Immature natural killer cell (primary cell): ENCODE measurements around the gene MEIS2. TPM values are rescaled to one million over a fixed set of nuclear protein-coding genes. Genes with fewer than 3 reads are reported as not detected.

Experiments
- DNase-seq, 3 donors: peaks; one replicate each; pipeline ENCODE4 v3.0.0; 2022; ENCODE audit warnings: mixed read lengths in 1 of 3
- H3K27ac Mint-ChIP-seq, 6 donors: one replicate each; pipeline ENCODE4 v1.8.0; 2020; ENCODE audit warnings: mixed read lengths in 6 of 6, mild to moderate bottlenecking in 5 of 6, inconsistent platforms in 4 of 6, moderate library complexity in 3 of 6
- H3K27me3 Mint-ChIP-seq, 3 donors: one replicate each; pipeline ENCODE4 v1.8.0; 2020 to 2021; ENCODE audit warnings: low read depth in 3 of 3, mild to moderate bottlenecking in 3 of 3, mixed read lengths in 3 of 3, moderate library complexity in 3 of 3, inconsistent platforms in 1 of 3
- H3K36me3 Mint-ChIP-seq, 3 donors: one replicate each; pipeline ENCODE4 v1.8.0; 2020; ENCODE audit warnings: mixed read lengths in 3 of 3, inconsistent platforms in 2 of 3, mild to moderate bottlenecking in 2 of 3
- H3K4me1 Mint-ChIP-seq, 2 donors: one replicate each; pipeline ENCODE4 v1.8.0; 2020; ENCODE audit warnings: inconsistent platforms in 2 of 2, mild to moderate bottlenecking in 2 of 2, mixed read lengths in 2 of 2, moderate library complexity in 1 of 2
- H3K4me3 Mint-ChIP-seq, 5 donors: one replicate each; pipeline ENCODE4 v1.8.0; 2020; ENCODE audit warnings: mild to moderate bottlenecking in 5 of 5, mixed read lengths in 5 of 5, inconsistent platforms in 3 of 5, moderate library complexity in 3 of 5
- H3K9me3 Mint-ChIP-seq, 6 donors: one replicate each; pipeline ENCODE4 v1.8.0; 2020; ENCODE audit warnings: mild to moderate bottlenecking in 6 of 6, mixed read lengths in 6 of 6, inconsistent platforms in 4 of 6, moderate library complexity in 3 of 6
- polyA plus RNA-seq, 3 donors: library from polyadenylated mRNA; unstranded; fragments of 300-500 nt; fragmentation: Illumina TruSeq; gene quantifications; one replicate each; pipeline ENCODE4 v1.2.3, GENCODE V29; 2021

The MEIS2 gene
- polyA plus RNA-seq, 3 donors from 2014 or later: not detected

DNA sequence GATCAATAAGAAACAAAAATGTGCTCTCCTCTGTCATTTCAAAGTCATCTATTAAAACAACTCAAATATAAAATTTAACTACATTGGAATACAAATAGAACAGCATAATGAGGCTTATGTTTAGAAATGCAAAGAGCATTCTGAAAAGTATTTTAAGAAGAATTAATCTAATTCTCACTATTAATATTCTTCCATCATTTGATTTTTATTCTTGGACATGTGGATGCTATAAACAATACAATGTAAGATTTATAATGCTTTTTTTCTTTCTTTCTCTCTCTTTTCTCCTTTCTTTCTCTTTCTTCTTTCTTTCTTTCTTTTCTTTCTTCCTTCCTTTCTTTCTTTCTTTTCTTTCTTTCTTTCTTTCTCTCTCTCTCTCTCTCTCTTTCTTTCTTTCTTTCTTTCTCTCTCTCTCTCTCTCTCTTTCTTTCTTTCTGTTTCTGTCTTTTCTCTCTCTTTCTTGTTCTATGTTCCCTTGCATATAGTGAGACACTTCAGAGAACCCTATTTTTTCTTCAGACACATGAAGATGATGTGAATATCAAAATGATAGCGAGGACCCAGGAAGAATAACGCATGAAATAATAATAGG, 32.6 kb upstream of the MEIS2 start:
- H3K36me3 Mint-ChIP-seq: no peaks in the 10 kb centered on the region
- H3K4me1 Mint-ChIP-seq: no peaks in the 10 kb centered on the region
- H3K27ac Mint-ChIP-seq: no peak overlapping the region
- H3K27me3 Mint-ChIP-seq: peaks cover 2 to 3% (median 2%) of the 10 kb centered on the region in 3 donors
- H3K4me3 Mint-ChIP-seq: no peak overlapping the region
- H3K9me3 Mint-ChIP-seq: peaks cover 0 to 2% (median 0%) of the 10 kb centered on the region in 6 donors
- DNase-seq: no peak

- Mint-ChIP-seq H3K27ac (no peak overlapping the region), H3K4me1 (no peaks in the 10 kb centered on the region), H3K36me3 (no peaks in the 10 kb centered on the region), H3K4me3 (no peak overlapping the region), H3K27me3 (peaks cover 0 to 3% (median 2%) of the 10 kb centered on the region in 3 donors), H3K9me3 (peaks cover 0 to 4% (median 0%) of the 10 kb centered on the region in 6 donors)
- DNase-seq: no peak
Observed at GRCh38 chr15:37131621-37132020, 31.3 kb upstream of the MEIS2 start.

GRCh38 chr15:37130356-37130755, 30.0 kb upstream of the MEIS2 start:
- Mint-ChIP-seq H3K27ac (no peak overlapping the region), H3K36me3 (no peaks in the 10 kb centered on the region), H3K27me3 (peaks cover 0 to 3% (median 2%) of the 10 kb centered on the region in 3 donors), H3K4me3 (no peak overlapping the region), H3K9me3 (peaks cover 0 to 4% (median 0%) of the 10 kb centered on the region in 6 donors), H3K4me1 (no peaks in the 10 kb centered on the region)
- DNase-seq: no peak

GRCh38 chr15:37125143-37125542, 24.8 kb upstream of the MEIS2 start:
- Mint-ChIP-seq H3K9me3 (peaks cover 0 to 4% (median 0%) of the 10 kb centered on the region in 6 donors), H3K4me1 (no peaks in the 10 kb centered on the region), H3K36me3 (no peaks in the 10 kb centered on the region), H3K27me3 (peaks cover 0 to 2% (median 1%) of the 10 kb centered on the region in 3 donors), H3K4me3 (no peak overlapping the region), H3K27ac (no peak overlapping the region)
- no peak for DNase-seq

DNA sequence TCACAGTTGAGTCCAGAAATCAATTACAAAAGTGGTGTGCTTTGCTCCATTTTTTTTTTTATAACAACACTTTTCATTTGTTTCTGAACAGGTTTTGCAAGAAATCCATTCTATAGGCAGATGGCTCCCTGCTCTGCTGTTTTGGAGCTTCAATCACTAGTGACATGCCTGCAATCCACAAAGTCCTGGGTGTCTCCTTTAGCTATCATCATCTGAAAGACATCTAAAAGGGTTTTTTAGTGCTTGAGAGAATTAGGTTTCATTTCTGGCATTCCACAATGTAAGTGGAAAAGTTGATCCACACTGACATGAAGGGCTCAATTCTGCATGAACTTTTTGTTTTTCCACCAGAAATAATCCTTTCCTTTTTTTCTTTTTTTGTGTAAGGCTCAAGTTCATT, 24.0 kb upstream of the MEIS2 start:
- H3K4me1 Mint-ChIP-seq: no peaks in the 10 kb centered on the region
- DNase-seq: no peak
- no peak overlapping the region for H3K4me3 Mint-ChIP-seq
- H3K27me3 Mint-ChIP-seq: peaks cover 0 to 2% (median 1%) of the 10 kb centered on the region in 3 donors
- H3K36me3 Mint-ChIP-seq: no peaks in the 10 kb centered on the region
- no peak overlapping the region for H3K27ac Mint-ChIP-seq
- H3K9me3 Mint-ChIP-seq: peaks cover 0 to 4% (median 0%) of the 10 kb centered on the region in 6 donors

DNA sequence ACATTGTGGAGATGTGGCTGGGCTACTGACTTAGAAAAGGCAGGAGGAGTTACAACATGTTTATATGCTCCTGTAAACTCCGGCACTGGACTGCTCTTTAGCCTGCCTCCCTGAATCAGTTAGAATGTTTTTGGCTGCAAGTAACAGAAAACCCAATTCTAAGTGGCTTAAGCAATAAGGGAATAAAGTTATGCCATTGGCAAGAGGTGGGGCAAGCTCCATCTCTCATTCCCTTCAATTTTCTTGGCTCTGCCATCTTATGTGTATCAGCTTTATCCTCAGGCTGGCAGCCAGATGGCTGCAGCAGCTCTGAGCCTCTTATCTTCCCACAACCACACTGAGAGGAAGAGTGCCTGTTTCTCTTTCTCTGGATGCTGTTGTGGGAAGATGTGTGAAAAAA, 22.4 kb upstream of the MEIS2 start:
- no peak for DNase-seq
- no peak overlapping the region for H3K27ac Mint-ChIP-seq
- peaks cover 0 to 4% (median 0%) of the 10 kb centered on the region in 6 donors for H3K9me3 Mint-ChIP-seq
- no peaks in the 10 kb centered on the region for H3K36me3 Mint-ChIP-seq
- no peaks in the 10 kb centered on the region for H3K4me1 Mint-ChIP-seq
- H3K27me3 Mint-ChIP-seq: peaks cover 0 to 4% (median 1%) of the 10 kb centered on the region in 3 donors
- no peak overlapping the region for H3K4me3 Mint-ChIP-seq

DNA sequence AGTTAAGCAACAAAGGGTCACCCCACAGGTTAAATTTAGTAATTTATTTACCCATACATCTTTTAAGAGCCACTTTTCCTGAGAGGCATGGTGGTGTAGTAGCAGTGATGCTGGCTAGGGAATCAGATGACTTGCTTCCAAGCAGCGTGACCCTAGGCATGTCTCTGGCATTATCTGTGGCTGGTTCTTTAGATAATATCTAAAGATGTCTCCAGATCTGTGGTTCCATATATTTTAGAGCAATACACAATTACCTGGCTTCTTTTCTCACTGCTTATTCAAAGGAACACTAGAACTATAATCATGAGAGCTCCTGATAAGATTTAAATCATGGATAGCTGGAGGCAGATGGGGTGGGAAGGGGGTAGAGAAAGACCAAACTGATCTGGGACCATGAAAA, 21.1 kb upstream of the MEIS2 start:
- Mint-ChIP-seq H3K27ac (no peak overlapping the region), H3K36me3 (no peaks in the 10 kb centered on the region), H3K9me3 (peaks cover 0 to 2% (median 0%) of the 10 kb centered on the region in 6 donors), H3K4me1 (no peaks in the 10 kb centered on the region), H3K27me3 (peaks cover 0 to 6% (median 1%) of the 10 kb centered on the region in 3 donors), H3K4me3 (no peak overlapping the region)
- DNase-seq: no peak

DNA sequence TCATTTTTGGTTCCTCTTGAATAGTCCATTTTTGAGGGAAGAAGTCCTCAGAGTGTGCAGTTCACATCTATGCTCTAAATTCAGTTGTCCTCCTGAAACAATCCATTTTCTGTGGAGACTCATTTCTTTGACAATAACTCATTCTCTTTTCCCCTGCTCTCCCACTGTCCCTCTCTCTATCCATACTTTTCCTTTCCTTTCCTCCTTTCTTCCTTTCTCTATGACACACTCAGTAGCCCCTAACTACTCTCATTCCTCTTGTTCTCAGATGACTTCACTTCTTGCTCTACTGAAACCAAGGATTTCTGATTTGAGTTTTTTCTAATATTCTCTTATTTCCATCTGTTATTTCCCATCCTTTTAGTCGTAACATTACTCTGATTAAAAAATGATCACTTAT, 16.7 kb upstream of the MEIS2 start:
- Mint-ChIP-seq H3K27me3 (peaks cover 0 to 12% (median 1%) of the 10 kb centered on the region in 3 donors), H3K9me3 (peaks cover 0 to 8% (median 1%) of the 10 kb centered on the region in 6 donors), H3K36me3 (no peaks in the 10 kb centered on the region), H3K4me1 (no peaks in the 10 kb centered on the region), H3K4me3 (no peak overlapping the region), H3K27ac (no peak overlapping the region)
- no peak for DNase-seq

DNA sequence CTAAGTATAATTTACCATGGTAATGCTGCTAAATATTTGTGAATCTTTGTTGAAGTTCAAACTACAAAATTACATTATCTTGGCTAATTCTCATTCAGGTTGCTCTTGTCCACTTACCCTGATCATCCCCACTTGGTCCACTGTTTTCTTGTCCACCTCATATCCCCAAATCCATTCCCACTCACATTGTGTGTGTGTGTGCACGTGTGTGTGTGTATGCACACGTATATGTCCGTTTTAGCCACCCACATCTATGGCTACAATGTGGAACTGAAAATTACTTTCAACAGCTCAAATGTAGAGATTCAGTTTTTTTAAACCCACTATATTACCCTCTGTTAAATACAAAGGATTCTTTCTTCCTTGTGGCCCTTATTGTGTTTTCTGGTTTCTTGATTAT, 15.2 kb upstream of the MEIS2 start:
- Mint-ChIP-seq H3K27me3 (peaks cover 8 to 26% (median 14%) of the 10 kb centered on the region in 3 donors), H3K9me3 (peaks cover 2 to 22% (median 7%) of the 10 kb centered on the region in 6 donors), H3K4me3 (no peak overlapping the region), H3K4me1 (peaks cover 4 to 7% of the 10 kb centered on the region in 2 donors), H3K27ac (no peak overlapping the region), H3K36me3 (no peaks in the 10 kb centered on the region)
- DNase-seq: no peak

GRCh38 chr15:37112971-37113670, 12.8 kb upstream of the MEIS2 start:
- H3K27ac Mint-ChIP-seq: no peak overlapping the region
- DNase-seq: no peak
- H3K4me3 Mint-ChIP-seq: no peak overlapping the region
- peaks cover 20 to 44% (median 22%) of the 10 kb centered on the region in 3 donors for H3K27me3 Mint-ChIP-seq
- H3K36me3 Mint-ChIP-seq: peaks cover 0 to 3% (median 3%) of the 10 kb centered on the region in 3 donors
- peaks cover 4 to 7% of the 10 kb centered on the region in 2 donors for H3K4me1 Mint-ChIP-seq
- peaks cover 7 to 45% (median 15%) of the 10 kb centered on the region in 6 donors for H3K9me3 Mint-ChIP-seq

DNA sequence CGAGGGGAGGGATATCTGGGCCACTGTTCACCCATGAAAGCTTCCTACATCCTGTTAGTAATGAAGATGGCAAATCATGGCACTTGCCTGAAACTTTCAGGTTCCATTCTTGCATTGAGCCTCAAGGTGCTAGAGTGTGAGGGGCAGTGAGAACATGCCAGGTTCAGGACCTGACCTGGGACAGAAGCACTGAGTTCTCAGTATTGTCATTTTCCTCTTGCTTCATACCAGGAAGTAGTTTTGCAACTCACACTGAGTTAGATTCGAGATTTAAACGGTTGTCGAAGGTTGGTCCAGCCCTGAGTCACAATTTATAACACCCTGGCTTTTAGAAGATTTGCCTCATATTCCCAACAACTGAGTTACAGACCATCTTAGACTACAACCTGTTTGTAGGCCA, 11.8 kb upstream of the MEIS2 start:
- H3K27me3 Mint-ChIP-seq: peaks cover 20 to 54% (median 26%) of the 10 kb centered on the region in 3 donors
- H3K9me3 Mint-ChIP-seq: peaks cover 7 to 55% (median 17%) of the 10 kb centered on the region in 6 donors
- H3K27ac Mint-ChIP-seq: no peak overlapping the region
- H3K4me3 Mint-ChIP-seq: no peak overlapping the region
- peaks cover 0 to 3% (median 3%) of the 10 kb centered on the region in 3 donors for H3K36me3 Mint-ChIP-seq
- no peak for DNase-seq
- peaks cover 4 to 7% of the 10 kb centered on the region in 2 donors for H3K4me1 Mint-ChIP-seq

GRCh38 chr15:37111427-37111717, 11.0 kb upstream of the MEIS2 start:
- no peak overlapping the region for H3K27ac Mint-ChIP-seq
- H3K27me3 Mint-ChIP-seq: peaks cover 23 to 57% (median 26%) of the 10 kb centered on the region in 3 donors
- H3K9me3 Mint-ChIP-seq: peaks cover 10 to 60% (median 19%) of the 10 kb centered on the region in 6 donors
- H3K4me3 Mint-ChIP-seq: peak overlapping the region in 1 of 5 donors; percentile 38
- peaks cover 0 to 3% (median 3%) of the 10 kb centered on the region in 3 donors for H3K36me3 Mint-ChIP-seq
- DNase-seq: no peak
- peaks cover 4 to 7% of the 10 kb centered on the region in 2 donors for H3K4me1 Mint-ChIP-seq

DNA sequence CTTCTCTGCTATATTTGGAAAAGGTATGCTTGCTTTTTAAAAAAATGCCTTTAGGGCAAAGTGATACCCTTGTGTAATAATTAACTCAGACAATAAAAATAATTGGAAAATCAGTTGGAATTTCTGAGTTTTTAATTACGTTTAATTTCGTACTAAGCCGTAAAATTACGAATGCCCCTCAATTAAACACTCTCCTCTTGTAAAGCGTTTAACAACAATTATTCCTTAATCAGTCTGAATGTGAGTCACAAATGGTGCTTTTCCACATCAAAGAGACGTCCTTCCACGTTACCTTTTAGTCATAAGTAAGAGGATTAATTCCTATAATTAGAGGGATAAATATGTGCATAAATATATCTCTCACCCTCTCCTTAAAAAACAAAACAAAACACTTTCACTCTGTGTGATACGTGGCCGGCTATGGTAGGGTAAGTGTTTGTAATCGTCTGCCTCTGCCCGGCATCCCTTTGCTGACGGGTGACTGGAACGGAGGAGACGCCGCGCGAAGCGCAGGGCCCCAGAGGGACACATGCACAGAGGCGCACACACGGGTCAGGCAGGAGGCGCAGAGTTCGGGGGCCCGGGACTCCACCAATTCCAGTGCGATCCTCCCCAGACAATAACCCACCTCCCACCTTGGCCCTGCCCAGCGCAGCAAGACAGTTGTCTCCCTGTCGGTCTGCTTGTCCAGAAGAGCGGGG, 9.7 kb upstream of the MEIS2 start:
- Mint-ChIP-seq H3K27ac (no peak overlapping the region), H3K9me3 (peaks cover 10 to 64% (median 22%) of the 10 kb centered on the region in 6 donors), H3K36me3 (peaks cover 0 to 8% (median 3%) of the 10 kb centered on the region in 3 donors), H3K27me3 (peaks cover 23 to 64% (median 32%) of the 10 kb centered on the region in 3 donors), H3K4me3 (peak overlapping the region in 2 of 5 donors; percentile 6 to 39), H3K4me1 (peaks cover 4 to 7% of the 10 kb centered on the region in 2 donors)
- no peak for DNase-seq
